Activated naive CD4-positive, alpha-beta T cell treated with anti-CD3 and anti-CD28 coated beads, Interleukin-2, amount 10 ng/mL, durations not matched to agents 7 days and 5 days (primary cell): Measurements from ENCODE around the gene RBM19.

Source experiments
- CTCF ChIA-PET: fragments of 350-600 bp; sonication (Branson Sonifier 250); formaldehyde crosslinking; loops from one replicate; lab custom pipeline; 2021; ENCODE audit warnings: antibody characterized with exemption; lab: Charles Lee
- DNase-seq: peaks from one replicate; pipeline ENCODE4 v3.0.0-alpha.2; 2020
- H3K27ac Mint-ChIP-seq: one replicate; pipeline ENCODE4 v1.8.0; 2021; ENCODE audit warnings: mild to moderate bottlenecking, moderate library complexity, mixed read lengths
- H3K27me3 Mint-ChIP-seq: one replicate; pipeline ENCODE4 v1.8.0; 2021; ENCODE audit warnings: mild to moderate bottlenecking, mixed read lengths
- H3K36me3 Mint-ChIP-seq: one replicate; pipeline ENCODE4 v1.8.0; 2021; ENCODE audit warnings: mixed read lengths
- H3K4me1 Mint-ChIP-seq: one replicate; pipeline ENCODE4 v1.8.0; 2021; ENCODE audit warnings: mixed read lengths
- H3K4me3 Mint-ChIP-seq: one replicate; pipeline ENCODE4 v1.8.0; 2021; ENCODE audit warnings: mild to moderate bottlenecking, moderate library complexity, mixed read lengths
- H3K9me3 Mint-ChIP-seq: one replicate; pipeline ENCODE4 v1.8.0; 2021; ENCODE audit warnings: mixed read lengths

RBM19 gene

DNA sequence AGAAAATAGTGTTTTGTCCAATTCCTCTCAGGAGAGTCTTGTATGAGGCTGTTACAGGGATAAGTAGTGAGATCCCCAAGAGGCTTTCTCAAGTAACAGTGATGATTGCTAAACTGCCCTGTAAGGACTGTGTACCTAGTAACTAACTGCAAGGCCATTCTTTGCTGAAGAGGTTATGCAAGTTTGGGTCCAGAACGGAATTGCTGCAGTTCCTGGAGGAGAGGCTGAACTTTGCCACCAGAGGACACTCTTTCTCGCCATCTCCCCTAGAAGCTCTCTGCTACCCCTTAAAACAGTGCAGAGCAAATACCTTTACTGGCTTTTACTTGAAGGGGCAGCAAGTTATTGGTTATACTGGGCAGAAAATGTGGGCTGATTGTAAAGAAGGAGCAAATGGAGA is 180.0 kb downstream of the RBM19 start:
- Mint-ChIP-seq H3K4me3 (no peak overlapping the region), H3K9me3 (peaks cover 5% of the 10 kb centered on the region), H3K27ac (no peak overlapping the region), H3K27me3 (peaks cover 16% of the 10 kb centered on the region), H3K4me1 (no peaks in the 10 kb centered on the region), H3K36me3 (no peaks in the 10 kb centered on the region)
- CTCF ChIA-PET: no interaction called here
- no peak for DNase-seq

DNA sequence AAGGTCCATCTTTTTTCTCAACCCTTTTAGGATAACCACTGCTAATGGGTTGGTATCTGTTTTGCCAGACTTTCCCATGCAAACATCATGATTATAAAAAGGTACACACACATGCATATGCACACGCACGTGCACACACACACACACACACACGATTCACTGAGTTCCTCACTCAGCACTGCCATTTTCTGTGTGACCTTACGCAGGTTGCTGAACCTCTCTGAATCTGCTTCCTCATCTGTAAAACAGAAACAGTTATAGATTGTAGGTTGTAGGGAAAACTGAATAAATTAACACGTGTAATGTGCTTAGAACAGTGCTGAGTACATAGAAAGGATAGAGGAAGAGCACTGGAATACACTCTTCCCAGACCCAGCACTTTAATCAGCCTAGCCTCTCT is 182.3 kb downstream of the RBM19 start:
- CTCF ChIA-PET: no interaction called here
- no peak for DNase-seq
- Mint-ChIP-seq H3K9me3 (peaks cover 6% of the 10 kb centered on the region), H3K36me3 (no peaks in the 10 kb centered on the region), H3K4me3 (no peak overlapping the region), H3K4me1 (no peaks in the 10 kb centered on the region), H3K27ac (no peak overlapping the region), H3K27me3 (peaks cover 16% of the 10 kb centered on the region)

DNA sequence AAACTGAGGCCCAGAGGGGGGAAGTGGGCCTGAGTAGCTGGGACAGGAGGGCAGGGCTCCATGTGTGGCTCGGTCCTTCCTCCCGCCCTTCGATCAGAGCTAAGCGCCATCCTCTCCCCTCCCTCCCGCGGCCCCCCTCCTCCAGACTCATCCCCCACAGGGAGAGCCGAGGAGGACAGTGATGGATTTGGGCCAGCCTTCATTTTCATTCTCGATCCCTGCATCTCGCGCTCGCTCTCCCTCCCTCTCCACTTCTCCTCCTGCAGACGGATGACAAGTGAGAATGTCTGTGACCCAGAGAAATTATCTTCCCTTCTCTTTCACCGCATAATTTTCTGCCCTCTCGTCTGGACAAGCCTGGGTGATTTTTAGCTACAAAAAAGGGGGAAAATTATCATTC is 183.3 kb downstream of the RBM19 start:
- H3K36me3 Mint-ChIP-seq: no peaks in the 10 kb centered on the region
- no peak overlapping the region for H3K27ac Mint-ChIP-seq
- CTCF ChIA-PET: no interaction called here
- H3K4me3 Mint-ChIP-seq: no peak overlapping the region
- H3K4me1 Mint-ChIP-seq: no peaks in the 10 kb centered on the region
- peaks cover 6% of the 10 kb centered on the region for H3K9me3 Mint-ChIP-seq
- DNase-seq: no peak
- H3K27me3 Mint-ChIP-seq: peaks cover 12% of the 10 kb centered on the region

DNA sequence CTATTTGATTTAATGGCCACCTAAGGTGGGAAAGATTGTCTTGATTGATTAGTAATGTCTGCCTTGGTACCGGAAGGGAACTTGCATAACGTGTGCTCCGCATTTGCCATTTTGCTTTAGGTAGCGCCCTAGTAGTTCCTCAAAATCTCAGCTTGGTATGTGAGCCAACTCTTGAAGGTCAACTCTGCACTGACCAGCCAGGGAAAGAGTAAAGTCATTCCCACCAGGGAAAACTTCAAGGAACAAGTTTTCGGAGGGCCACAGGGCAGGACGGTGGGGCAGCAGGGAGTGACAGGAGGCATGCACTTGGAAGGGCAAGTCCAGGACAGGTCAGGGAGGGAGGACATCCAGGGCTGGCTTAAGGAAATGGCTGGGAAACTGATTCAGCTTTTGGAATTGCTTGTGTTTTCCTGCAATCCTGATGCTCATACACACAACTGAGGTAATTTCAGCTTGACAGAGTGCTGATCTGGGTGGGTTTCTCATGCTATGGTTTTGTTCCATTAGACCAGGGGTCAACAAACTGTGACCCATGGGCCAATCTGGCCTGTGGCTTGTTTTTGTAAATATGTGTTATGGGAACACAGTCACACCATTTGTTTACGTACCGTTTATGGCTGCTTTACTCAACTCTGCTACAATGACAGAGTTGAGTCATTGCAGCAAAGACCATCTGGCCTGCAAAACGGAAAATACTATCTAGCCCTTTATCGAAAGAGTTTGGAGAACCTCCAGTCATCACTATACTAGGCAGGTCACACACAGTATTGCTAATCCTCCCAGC is 184.5 kb downstream of the RBM19 start:
- CTCF ChIA-PET: no interaction called here
- peaks cover 6% of the 10 kb centered on the region for H3K9me3 Mint-ChIP-seq
- DNase-seq: no peak
- H3K27me3 Mint-ChIP-seq: peaks cover 9% of the 10 kb centered on the region
- no peak overlapping the region for H3K27ac Mint-ChIP-seq
- H3K4me3 Mint-ChIP-seq: no peak overlapping the region
- no peaks in the 10 kb centered on the region for H3K36me3 Mint-ChIP-seq
- no peaks in the 10 kb centered on the region for H3K4me1 Mint-ChIP-seq

DNA sequence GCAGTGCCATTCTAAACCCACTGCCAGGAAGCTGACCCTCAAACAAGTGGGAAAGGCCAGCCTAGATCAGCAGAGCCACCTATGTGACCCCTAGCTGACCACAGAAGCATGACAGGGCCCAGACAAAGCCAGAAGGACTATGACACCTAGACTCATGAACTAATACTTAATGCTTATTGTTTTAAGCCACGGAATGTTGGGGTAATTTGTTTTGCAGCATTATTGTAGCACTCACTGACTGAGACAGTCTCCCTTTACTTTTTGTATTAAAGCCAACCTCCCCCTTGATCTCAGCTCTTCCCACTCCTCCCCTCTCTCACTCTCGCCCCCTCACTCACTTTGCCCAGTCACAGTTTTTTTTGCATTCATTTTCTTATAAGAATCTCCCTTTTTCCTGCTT is 186.4 kb downstream of the RBM19 start:
- CTCF ChIA-PET: no interaction called here
- no peak overlapping the region for H3K4me3 Mint-ChIP-seq
- no peak overlapping the region for H3K27ac Mint-ChIP-seq
- peaks cover 4% of the 10 kb centered on the region for H3K27me3 Mint-ChIP-seq
- peaks cover 2% of the 10 kb centered on the region for H3K9me3 Mint-ChIP-seq
- H3K4me1 Mint-ChIP-seq: no peaks in the 10 kb centered on the region
- no peak for DNase-seq
- H3K36me3 Mint-ChIP-seq: no peaks in the 10 kb centered on the region

DNA sequence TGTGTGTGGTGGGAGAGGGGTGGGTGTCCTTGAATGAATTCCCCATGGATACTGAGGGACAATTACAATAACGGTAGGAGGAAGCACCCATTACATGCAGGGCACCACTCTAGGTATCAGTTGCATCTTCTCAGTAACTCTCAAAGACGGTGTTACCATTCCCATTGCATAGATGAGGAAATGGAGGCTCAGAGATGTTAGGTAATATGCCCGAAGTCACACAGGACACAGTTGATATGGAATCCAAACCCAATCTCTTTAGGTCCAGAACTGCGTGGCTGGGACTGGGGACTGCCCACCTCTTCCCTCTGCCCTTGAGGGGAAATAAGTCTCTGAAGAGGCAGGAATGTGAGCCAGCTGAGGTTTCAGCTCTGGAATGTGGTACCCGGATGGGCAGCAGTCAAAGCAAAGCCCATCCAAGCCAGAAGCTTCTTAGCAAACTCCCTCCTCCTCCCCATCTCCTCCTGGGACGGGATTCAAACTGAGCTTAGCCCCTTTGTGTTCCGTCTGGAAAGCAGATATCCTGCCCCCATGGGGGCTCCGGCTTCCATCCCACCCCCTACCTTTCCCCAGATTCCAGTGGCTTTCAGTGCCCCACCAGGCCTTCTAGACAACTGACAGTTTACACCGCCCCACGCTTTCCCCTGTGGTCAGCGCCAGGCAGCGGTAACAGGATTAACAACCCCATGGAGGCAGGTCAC is 187.5 kb downstream of the RBM19 start:
- CTCF ChIA-PET: no interaction called here
- Mint-ChIP-seq H3K27ac (no peak overlapping the region), H3K27me3 (peaks cover 4% of the 10 kb centered on the region), H3K4me3 (no peak overlapping the region), H3K9me3 (peaks cover 2% of the 10 kb centered on the region), H3K4me1 (no peaks in the 10 kb centered on the region), H3K36me3 (no peaks in the 10 kb centered on the region)
- no peak for DNase-seq

DNA sequence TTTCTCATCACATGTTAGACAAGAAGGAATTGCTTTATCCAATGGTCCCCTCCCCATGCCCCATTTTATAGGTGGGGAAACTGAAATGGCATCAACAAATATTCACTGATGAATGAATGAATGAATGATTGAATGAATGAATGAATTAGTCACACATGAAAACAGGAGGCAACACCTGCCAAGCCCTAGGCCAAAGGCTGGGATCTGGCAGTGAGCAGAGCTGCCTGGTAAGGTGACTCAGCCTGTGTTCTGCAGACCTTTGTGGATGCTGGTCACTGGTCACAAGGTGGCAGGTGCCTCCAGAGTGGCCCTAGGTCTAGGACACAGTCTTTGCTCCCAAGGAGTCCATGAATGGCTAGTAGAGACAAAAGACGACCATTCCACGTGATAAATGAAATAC is 188.4 kb downstream of the RBM19 start:
- H3K27ac Mint-ChIP-seq: no peak overlapping the region
- H3K4me3 Mint-ChIP-seq: no peak overlapping the region
- peaks cover 2% of the 10 kb centered on the region for H3K9me3 Mint-ChIP-seq
- H3K4me1 Mint-ChIP-seq: no peaks in the 10 kb centered on the region
- no peaks in the 10 kb centered on the region for H3K27me3 Mint-ChIP-seq
- no peak for DNase-seq
- CTCF ChIA-PET: no interaction called here
- no peaks in the 10 kb centered on the region for H3K36me3 Mint-ChIP-seq

DNA sequence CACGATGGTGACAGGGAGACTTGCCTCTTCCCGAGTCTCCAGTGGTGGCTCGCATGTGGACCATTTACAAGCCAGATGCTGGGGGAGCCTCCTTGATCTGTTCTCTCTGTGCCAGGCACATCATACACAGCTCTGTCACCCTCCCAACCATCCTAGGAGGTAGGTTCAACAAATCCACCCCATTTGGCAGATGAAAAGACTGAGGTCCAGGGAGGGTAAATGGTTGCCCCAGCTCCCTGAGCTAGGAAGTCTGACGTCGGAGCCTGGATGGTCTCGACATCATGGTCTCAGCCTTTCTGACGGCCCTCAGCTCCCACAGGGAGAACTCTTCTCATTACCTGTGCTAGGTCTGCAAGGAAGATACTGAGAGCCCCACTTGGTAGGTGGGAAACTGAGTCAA is 189.6 kb downstream of the RBM19 start:
- H3K4me3 Mint-ChIP-seq: no peak overlapping the region
- DNase-seq: no peak
- no peaks in the 10 kb centered on the region for H3K36me3 Mint-ChIP-seq
- no peaks in the 10 kb centered on the region for H3K4me1 Mint-ChIP-seq
- no peak overlapping the region for H3K27ac Mint-ChIP-seq
- CTCF ChIA-PET: no interaction called here
- no peaks in the 10 kb centered on the region for H3K27me3 Mint-ChIP-seq
- peaks cover 2% of the 10 kb centered on the region for H3K9me3 Mint-ChIP-seq

DNA sequence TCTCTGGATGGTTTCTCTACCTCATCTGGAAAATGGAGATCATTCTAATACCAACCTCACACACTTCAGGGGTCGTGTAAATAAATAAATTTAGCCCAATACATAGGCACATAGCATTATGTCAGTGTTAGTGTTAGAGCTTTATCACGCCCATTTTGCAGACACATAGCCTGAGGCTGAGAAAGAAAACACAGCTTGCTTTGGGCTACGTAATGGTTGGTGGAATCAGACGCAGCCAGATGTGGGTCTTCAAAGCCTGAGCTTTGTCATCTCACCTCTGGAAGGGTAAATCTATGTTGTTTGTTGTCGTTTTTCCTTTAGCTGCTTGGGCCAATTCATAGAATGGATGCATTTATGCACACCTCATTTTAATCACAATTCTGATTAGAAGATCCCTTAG is 191.6 kb downstream of the RBM19 start:
- no peaks in the 10 kb centered on the region for H3K36me3 Mint-ChIP-seq
- no peaks in the 10 kb centered on the region for H3K4me1 Mint-ChIP-seq
- no peaks in the 10 kb centered on the region for H3K27me3 Mint-ChIP-seq
- CTCF ChIA-PET: no interaction called here
- H3K27ac Mint-ChIP-seq: no peak overlapping the region
- no peak for DNase-seq
- H3K9me3 Mint-ChIP-seq: peaks cover 2% of the 10 kb centered on the region
- H3K4me3 Mint-ChIP-seq: no peak overlapping the region

DNA sequence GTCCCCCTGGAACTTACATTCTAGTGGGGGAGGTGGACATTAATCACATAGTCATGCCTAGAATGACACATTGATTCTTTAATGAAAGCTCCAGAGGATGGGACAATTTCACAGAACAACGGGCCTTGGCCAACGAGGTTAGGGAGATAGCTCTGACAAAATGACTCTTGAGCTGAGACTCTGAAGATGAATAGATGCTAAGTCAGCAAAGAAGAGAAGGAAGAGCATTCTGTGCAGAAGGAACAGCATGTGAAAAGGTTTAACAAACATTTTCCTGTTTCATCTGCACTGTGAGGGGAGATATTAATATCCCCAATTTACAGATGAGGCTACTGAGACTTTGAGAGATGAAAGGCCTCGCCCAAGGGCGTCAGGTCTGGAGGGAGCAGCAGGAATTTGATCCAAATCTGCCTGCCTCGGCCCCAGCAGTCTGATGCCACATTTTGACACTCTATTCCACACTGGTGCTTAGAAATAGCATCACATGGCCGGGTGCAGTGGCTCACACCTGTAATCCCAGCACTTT is 193.6 kb downstream of the RBM19 start:
- Mint-ChIP-seq H3K27me3 (no peaks in the 10 kb centered on the region), H3K4me3 (no peak overlapping the region), H3K27ac (no peak overlapping the region), H3K9me3 (no peaks in the 10 kb centered on the region), H3K36me3 (no peaks in the 10 kb centered on the region), H3K4me1 (no peaks in the 10 kb centered on the region)
- CTCF ChIA-PET: no interaction called here
- DNase-seq: no peak

DNA sequence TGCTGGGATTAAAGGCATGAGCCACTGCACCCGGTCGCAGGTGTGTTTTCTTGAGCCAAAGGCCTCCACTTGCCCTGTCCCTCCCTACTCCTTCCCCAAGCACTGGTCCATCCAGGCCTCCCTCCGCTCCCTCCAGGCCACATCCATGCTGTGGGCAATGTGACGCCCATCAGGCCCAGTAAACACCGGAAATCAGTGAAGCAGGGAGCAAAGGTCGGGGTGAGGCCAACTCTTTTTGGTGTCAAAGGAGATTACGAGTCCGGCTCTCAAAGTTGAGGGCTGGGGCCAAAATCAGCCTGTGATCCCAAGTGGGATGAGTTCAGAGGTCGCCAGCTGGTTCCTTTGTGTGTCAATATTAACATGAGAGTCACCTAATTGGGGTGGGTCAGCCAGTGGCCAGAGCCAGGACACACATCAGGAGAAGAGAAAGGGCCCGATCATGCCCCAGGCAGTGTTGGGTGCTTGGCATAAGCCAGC is 195.7 kb downstream of the RBM19 start:
- H3K4me3 Mint-ChIP-seq: no peak overlapping the region
- no peaks in the 10 kb centered on the region for H3K27me3 Mint-ChIP-seq
- no peaks in the 10 kb centered on the region for H3K9me3 Mint-ChIP-seq
- CTCF ChIA-PET: no interaction called here
- no peaks in the 10 kb centered on the region for H3K4me1 Mint-ChIP-seq
- H3K27ac Mint-ChIP-seq: no peak overlapping the region
- no peaks in the 10 kb centered on the region for H3K36me3 Mint-ChIP-seq
- DNase-seq: no peak

DNA sequence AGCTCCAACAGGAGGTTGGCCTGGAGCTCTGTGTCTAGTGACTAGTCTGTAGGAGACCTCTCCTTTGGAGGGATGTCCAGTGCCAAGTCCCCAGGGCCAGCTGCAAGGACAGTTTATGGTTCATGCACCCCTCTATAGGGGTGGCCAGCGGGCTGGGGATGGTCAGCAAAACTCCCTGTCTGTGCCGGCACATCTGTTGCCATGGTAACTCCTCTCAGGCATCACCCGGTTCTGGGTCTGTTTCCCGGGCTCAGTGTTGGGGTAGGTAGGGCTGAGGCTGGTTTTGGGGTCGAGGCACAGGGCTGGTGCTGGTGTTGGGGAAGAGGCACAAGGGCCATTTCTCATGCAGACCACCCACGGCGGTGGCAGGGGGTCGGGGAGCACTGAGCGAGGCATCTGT is 196.8 kb downstream of the RBM19 start:
- Mint-ChIP-seq H3K9me3 (no peaks in the 10 kb centered on the region), H3K4me1 (no peaks in the 10 kb centered on the region), H3K27me3 (no peaks in the 10 kb centered on the region), H3K4me3 (no peak overlapping the region), H3K27ac (no peak overlapping the region), H3K36me3 (no peaks in the 10 kb centered on the region)
- DNase-seq: no peak
- CTCF ChIA-PET: no interaction called here

DNA sequence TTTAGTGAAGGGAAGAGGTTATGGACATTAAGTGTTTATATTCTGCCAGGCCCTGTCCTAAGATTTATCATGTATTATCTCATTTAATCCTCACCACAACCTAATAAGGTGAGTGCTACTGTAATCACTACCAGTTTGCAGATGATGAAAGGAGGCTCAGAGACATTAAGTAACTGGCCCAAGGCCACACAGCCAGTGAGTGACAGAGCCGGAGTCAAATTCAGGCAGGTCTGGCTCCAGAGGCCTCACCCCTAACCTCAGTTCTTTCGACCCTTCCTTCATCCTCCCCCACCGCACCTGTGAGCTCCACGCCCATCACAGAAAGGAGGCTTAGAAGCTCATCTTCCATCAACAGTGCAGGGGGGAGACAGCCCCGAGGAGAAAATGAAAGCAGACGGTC is 197.3 kb downstream of the RBM19 start:
- no peak for DNase-seq
- H3K36me3 Mint-ChIP-seq: no peaks in the 10 kb centered on the region
- no peaks in the 10 kb centered on the region for H3K4me1 Mint-ChIP-seq
- H3K9me3 Mint-ChIP-seq: no peaks in the 10 kb centered on the region
- CTCF ChIA-PET: no interaction called here
- H3K27ac Mint-ChIP-seq: no peak overlapping the region
- H3K27me3 Mint-ChIP-seq: no peaks in the 10 kb centered on the region
- H3K4me3 Mint-ChIP-seq: no peak overlapping the region

DNA sequence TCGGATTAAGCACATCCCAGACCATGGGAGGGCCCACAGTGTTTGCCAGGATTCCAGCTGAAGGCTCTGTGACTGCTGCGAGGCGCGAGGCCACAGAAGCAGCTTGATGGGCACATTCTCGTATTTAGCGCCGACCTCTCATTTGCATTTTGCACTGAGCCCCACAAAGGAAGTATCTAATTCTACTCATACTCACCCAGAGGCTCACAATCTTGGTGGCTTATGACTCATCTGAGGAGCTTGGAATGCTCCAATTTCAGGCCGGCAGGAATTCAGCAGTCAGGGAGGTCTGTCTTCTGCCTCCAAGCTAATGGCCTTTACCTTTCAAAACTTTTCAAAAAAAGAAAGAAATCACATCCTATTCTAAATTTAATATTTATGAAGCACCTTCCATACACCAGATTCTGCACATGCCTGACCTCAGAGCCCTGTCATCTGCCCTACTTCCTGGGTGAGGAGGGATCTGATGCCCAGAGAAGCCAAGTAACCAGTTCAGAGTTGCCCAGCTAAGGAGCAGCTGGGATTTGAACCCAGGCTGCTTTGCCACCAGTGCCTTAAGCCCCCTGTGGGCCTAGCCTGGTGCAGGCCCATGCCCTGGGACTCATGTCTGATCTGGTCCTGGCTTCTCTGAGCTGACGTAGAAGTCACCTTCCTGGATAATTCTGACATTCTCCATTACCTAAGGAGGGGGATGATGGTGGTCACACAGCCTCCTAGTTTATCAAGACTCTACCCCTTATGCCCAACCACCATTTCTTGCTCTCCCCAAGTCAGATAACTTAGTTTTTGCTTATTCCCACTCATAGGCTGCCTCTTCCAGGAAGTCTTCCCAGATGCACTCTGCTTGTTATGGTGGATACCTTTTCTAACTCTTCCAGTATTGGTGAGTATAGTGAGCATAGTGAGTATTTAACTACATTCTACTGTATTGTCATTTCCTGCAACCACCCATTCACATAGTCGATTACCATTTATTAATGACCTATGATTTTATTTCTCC is 198.9 kb downstream of the RBM19 start:
- H3K9me3 Mint-ChIP-seq: no peaks in the 10 kb centered on the region
- peaks cover under 1% of the 10 kb centered on the region for H3K27me3 Mint-ChIP-seq
- no peak overlapping the region for H3K4me3 Mint-ChIP-seq
- H3K36me3 Mint-ChIP-seq: no peaks in the 10 kb centered on the region
- H3K4me1 Mint-ChIP-seq: no peaks in the 10 kb centered on the region
- no peak for DNase-seq
- CTCF ChIA-PET: no interaction called here
- H3K27ac Mint-ChIP-seq: no peak overlapping the region
